Neural progenitor cell (in vitro differentiated cells): ENCODE data around the gene IQCE.

Source experiments
- EZH2phosphoT487 ChIP-seq: fragments of 200-600 bp; sonication (generic); IDR thresholded peaks from 2 replicates; pipeline ENCODE4 v1.6.1; 2017; ENCODE audit warnings: antibody characterized with exemption
- TF ChIP-seq, protein P1 (sequence below): fragments of 200-600 bp; sonication (generic); IDR thresholded peaks from 2 replicates; pipeline ENCODE4 v1.5.1; 2017; ENCODE audit warnings: antibody characterized with exemption, mild to moderate bottlenecking

DNA sequence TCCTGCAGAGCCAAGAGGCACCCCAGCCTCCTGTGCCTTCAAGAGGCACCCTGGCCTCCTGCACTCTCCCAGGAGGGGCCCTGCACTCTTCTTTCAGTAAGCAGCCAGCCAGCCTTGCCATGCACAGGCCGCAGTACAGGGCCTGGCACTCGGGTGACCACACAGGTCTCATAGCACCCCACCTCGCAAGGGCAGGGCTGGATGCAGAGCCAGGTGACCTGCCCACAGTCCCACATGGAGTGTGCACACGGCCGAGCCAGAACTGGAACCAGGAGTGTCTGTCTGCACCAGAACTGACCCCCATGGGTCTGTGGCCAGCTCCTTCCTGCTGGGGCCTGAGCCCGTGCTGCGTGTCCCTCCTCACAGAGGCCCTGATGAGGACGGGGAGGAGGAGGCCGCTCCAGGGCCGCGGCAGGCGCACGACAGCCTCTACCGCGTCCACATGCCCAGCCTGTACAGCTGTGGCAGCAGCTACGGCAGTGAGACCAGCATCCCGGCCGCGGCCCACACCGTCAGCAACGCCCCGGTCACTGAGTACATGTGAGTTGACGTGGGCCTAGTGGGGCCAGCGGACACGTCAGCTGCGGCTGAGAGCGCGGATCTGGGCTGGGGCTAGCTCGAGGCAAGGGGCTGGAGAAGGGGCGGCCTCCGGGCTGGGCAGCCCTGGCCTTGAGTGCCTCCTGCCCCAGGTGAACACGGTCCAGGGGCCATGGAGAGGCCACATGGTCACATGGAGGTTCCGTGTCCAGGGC lies 99.3 kb downstream of the IQCE start:
- TF ChIP-seq, protein P1, sequence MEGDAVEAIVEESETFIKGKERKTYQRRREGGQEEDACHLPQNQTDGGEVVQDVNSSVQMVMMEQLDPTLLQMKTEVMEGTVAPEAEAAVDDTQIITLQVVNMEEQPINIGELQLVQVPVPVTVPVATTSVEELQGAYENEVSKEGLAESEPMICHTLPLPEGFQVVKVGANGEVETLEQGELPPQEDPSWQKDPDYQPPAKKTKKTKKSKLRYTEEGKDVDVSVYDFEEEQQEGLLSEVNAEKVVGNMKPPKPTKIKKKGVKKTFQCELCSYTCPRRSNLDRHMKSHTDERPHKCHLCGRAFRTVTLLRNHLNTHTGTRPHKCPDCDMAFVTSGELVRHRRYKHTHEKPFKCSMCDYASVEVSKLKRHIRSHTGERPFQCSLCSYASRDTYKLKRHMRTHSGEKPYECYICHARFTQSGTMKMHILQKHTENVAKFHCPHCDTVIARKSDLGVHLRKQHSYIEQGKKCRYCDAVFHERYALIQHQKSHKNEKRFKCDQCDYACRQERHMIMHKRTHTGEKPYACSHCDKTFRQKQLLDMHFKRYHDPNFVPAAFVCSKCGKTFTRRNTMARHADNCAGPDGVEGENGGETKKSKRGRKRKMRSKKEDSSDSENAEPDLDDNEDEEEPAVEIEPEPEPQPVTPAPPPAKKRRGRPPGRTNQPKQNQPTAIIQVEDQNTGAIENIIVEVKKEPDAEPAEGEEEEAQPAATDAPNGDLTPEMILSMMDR, result no peak
- no peak for TF ChIP-seq EZH2phosphoT487
